ENCODE data around the gene MRPS12.
A peak's percentile ranks its signal among the peaks of the same experiment; 100 is the strongest.

Gene MRPS12

DNA sequence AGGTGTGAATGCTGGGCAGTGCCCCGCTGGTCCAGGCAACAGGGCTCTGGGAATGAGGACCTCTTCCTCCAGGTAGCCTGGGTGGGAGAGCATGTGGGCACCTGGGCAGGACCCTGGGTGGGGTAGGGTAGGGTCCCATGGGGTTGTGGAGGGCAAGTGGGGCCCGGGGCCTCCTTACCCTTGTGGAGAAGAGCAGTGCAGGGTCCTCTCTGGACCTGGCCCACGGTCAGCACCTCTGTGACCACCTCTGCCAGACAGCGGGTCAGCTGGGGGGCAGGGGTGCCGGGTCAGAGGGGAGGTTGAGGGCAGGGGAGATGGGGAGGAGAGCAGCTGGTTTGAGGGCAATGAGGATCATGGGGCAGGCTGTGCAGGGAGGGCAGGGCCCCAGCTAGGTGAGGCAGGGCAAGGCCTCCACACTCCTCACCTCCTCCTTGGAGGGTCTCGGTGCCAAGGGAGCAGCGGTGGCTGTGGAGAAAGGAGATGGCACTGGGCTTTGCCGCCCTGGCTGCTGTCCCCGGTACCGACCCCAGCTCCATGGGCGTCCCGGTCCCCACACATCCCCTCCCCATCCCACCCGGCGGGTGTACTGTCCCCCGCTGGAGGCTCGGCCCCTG, 19.2 kb upstream of the MRPS12 start:
- DNase-seq (ENCODE audit: low spot score), result no peak

DNA sequence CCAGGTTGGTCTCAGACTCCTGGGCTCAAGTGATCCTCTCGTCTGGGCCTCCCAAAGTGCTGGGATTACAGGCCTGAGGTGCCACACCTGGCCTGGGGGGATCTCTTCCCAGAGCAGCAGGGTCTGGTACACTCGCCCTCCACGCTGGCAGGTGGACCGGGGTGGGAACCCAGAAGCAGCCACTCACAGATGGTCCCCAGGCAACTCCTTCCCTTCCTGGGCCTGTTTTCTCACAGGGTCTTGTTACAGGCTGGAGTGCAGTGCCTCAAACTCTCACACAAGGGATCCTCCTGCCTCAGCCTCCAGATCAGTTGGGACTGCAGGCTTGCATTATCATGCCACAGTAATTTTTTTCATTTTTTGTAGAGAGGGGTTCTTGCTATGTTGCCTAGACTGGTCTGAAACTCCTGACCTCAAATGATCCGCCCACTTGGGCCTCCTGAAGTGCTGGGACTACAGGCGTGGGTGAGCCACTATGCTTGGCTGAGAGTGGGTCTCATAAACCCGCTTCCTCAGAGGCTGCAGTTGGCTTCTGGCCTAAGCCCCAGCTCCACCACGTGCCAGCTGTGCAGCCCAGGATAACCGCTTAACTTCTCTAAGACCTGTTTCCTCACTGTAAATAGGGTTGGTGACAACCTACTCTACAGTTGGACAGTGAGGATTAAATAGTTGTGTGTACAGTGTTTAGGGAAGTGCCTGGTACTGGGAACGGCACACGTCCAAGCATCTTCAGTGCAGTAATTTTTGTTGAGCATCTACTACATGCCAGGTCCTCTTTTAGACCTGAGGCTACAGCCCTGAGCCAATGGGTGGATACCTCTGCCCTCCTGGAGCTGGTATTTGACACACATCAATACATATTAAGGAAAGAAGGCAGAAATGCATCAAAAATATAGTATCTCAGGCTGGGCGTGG, 17.9 kb upstream of the MRPS12 start:
- DNase-seq (ENCODE audit: low spot score), result no peak

DNA sequence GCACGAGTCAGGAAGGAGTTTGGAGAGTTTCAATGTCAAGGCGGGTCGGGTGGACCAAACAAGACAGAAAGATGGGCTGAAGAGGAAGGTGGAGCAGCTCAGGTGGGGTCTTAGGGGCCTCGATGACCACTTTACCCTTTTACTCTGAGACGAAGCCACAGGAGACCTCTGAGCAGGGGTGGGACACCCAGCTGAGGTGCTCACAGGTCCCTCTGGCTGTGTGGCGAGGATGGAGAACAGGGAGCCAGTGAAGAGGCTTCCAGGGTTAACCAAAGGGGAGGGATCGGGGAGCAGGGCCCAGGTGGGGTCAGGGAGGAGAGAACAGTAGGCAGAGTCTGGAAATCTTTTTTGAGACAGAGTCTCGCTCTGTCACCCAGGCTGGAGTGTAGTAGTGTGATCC, 16.8 kb upstream of the MRPS12 start:
- DNase-seq (ENCODE audit: low spot score), result no peak

DNA sequence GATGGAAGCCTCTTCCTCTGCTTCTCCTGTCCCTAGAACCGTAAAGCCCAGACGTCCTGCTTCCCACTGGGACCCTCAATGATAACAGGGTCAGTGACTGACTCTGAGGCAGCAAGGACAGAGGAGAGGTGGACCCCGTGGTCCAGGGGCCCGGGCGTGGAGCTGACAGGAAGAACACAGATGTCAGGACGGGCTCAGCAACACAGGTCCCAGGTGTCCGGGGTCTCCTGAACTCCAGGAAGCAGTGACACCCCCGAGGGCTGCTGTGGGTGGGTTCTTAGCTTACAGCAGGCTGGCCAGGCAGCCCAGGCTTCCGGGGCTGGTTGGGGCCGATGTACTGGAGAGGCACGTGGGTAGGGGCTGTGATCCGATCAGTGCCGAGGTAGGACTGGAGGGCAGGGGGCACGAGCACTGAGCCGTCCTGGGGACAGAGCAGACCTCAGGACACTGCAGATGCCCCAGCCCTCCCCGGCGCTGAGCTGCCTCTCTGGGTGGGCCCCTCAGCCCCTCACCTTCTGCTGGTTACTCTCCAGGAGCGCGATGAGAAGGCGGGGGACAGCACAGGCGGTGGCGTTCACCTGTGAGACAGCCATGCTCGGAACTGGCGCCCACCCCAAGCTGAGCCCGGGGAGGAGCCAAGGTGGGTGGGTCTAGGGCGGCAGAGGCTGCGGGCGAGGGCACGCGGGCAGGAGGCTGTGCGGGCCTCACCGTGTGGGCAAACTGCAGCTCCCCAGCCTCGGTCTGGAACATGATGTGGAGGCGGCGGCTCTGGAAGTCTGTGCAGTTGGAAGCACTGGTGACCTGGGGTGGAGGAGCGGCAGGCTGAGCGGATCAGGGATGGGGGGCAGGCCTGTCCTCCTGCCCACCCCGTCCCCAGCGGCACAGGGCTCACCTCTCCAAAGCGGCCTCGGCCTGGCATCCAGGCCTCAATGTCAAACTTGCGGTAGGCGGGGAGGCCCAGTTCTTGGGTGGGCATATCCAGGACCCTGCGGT, 15.1 kb upstream of the MRPS12 start:
- DNase-seq (ENCODE audit: low spot score), result no peak

DNA sequence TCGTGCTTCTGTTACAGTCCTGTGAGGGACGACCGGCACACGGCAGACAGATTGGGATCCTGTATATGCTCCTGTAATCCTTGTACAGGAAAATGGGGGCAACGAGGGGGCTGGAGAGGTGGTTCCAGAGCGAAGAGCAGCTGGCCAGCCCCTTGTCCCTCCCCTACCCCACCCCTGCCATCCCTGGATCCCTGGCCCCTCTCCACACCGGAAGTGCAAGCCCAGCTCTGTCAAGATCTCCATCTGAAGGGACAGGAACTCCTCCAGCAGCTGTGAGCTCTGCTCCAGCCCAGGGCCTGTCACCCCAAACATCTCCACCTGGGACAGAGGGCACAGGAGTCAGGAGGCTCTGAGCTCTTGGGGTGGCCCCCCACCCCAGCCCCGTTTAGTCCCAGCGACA, 13.2 kb upstream of the MRPS12 start:
- no peak for DNase-seq (ENCODE audit: low spot score)

DNA sequence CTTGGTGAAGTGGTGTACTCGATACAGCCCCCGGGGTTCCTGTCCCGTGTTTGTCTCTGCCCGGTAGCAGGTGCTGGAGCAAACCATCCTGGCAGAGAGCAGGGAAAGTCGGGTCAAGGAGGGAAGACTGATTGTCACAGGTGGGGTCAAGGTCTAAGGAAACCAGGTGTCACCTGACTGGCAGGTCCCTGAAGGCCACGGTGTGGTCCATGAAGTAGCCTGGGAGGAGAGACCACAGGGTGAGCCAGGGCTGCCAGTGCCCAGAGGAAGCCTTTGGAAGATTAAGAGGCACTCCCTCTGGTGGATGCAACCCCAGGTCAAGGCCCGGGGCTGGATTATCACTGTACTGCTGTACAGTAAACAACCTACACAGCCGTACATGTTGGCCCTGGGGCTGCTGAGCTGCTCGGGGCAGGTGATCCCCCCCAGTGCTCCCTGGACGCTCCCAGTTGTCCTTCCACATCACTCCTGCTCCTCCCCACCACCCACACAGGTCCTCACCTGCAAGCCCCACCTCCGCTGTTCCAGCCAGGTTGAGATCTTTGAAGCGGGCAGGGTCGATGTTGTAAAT, 12.7 kb upstream of the MRPS12 start:
- DNase-seq (ENCODE audit: low spot score), result no peak

DNA sequence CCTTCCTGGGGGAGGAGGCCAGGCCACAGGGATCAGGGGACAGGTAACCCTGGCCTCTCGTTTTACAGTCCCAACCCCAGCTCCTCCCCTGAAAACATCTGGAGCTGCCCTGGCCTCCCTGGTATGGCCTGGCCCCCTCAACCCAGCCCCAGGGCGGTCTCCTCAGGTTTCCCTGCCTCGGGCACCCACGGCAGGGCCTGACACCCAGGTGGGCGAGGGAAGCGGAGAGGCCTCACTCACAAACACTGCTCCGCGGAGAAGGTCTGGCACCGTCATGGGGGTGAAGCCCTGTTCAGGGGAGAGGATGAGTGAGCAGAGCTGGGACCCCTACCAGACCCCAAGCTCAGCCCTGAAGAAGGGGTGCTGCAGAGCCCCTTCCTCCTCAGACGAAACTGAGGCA, 12.2 kb upstream of the MRPS12 start:
- DNase-seq (ENCODE audit: low spot score), result no peak

DNA sequence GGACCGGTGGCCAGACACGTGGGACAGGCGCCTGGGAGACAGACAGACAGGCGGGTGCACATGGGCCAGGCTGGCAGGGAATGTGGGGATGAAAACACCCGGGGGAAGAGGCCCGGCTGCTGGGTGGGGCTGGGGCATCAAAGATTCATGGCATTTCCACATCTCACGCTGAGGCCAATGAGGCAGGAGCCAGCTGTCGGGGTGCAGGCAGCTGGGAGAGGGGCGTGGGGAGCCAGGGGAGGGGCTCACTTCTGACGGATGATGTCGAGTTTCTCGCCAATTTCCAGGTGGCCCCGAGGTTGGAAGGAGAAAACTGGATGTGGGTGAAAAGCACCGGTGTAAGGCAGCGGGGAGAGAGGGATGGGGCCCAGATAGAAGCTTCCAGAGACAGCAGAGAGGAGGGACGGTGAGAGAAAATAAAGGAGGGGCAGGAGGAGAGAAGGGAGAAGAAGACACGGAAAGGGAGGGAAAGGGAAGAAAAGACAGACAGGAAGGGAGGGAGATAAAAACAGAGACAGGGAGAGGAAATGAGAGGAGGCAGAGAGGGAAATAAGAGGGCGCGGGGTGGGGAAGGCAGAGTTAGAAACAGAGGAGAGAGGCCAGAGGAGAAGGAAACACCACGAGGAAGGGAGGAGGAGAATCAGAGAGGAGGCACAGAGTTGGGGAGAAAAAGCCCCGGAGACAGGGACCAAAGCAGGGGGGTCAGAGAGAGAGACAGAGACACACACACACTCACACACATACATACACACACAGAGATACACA, 10.7 kb upstream of the MRPS12 start:
- DNase-seq (ENCODE audit: low spot score), result no peak

DNA sequence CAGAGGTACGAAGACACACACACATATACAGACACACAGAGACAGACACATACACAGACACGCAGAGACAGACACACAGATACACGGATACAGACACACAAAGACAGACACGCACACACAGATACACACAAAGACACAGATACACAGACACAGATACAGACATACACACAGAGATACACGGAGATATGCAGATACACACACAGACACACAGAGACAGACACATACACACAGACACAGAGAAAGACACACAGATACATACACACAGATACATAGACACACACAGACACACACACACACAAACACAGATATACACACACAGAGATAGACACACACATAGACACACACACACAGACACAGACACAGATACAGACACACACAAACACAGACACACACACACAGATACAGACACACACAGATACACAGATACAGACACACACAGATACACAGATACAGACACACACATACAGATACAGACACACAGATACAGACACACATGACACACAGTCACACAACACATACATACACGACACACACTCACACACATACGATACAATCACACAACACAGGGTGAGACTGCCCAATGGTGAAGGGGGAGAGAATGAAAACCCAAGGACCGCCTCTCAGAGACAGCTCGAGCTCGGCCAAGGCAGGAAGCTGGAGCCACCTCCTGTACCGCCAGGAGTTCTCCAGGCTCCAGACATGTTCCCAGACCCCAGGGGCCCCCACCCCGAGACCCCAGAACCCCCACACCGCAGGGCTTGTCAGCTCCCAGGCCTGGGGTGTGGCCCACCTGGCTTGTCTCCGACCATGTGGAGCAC, 9.9 kb upstream of the MRPS12 start:
- no peak for DNase-seq (ENCODE audit: low spot score)

DNA sequence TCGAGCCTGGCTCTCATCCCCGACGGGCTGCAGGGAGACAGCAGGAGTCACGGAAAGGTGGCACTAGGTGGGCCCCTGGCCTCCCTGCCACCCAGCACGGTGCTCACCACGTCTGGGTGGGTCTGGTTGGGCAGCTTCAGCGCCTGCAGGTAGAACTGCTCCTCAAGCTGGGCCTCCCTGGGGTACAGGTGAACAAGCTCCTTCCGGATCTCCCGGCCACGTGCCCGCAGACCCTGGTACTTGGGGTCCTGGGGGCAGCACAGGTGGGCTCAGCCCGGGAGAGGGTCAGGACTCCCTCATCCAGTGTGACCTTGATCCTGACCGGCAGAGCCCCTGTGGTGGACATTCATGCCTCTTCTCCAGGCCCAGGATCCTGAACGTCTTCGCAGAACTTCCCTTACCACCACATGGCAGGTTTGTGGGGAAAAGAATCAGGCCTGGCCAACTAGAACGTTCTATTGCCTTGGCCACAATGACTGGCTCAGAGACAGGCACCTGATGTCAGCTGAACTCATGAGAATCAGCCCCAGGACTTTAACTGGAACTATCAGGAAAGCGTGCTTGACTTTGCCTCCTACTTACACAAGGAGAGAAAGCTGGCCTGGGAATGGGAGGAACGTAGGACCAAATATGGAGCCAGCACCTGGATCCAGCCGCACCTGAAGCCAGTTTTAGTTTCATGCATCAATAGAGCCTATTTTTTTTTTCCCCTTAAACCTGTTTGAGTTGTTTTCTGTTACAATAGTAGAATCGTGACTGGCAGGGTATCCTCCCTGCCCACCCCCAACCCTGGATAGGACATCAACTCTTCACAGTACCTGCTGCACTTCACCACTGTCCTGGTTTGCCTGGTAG, 9.1 kb upstream of the MRPS12 start:
- DNase-seq (ENCODE audit: low spot score), result no peak

DNA sequence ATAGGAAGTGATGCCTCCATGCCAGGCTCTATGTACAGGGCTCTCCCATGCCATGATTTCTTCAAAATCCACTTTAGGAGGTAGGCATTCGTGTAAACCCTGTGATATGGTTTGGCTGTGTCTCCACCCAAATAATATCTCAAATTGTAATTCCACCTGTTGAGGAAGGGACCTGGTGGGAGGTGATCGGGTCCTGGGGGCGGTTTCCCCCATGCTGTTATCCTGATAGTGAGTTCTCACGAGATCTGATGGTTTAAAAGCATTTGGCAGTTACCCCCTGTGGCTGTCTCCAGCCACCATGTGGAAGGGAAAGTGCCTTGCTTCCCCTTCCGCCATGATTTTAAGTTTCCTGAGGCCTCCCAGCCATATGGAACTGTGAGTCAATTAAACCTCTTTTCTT, 8.3 kb upstream of the MRPS12 start:
- no peak for DNase-seq (ENCODE audit: low spot score)

DNA sequence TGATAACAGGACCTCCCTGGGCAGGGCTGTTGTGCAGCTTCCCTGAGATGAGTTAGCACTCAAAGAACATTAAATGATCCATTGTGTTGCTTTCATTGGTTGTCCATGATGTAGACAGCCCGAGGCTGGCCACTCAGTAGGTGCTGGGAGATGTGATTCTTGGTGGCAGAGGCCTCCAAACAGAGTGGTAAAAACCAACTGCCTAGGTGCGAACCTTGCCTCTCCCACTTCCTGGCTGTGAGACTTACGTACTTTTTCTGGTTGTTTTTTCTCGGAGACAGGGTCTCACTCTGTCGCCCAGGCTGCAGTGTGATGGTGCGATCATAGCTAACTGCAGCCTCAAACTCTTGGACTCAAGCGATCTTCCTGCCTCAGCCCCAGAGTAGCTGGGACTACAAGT, 6.4 kb upstream of the MRPS12 start:
- peak; percentile 56 for DNase-seq (ENCODE audit: low spot score)

DNA sequence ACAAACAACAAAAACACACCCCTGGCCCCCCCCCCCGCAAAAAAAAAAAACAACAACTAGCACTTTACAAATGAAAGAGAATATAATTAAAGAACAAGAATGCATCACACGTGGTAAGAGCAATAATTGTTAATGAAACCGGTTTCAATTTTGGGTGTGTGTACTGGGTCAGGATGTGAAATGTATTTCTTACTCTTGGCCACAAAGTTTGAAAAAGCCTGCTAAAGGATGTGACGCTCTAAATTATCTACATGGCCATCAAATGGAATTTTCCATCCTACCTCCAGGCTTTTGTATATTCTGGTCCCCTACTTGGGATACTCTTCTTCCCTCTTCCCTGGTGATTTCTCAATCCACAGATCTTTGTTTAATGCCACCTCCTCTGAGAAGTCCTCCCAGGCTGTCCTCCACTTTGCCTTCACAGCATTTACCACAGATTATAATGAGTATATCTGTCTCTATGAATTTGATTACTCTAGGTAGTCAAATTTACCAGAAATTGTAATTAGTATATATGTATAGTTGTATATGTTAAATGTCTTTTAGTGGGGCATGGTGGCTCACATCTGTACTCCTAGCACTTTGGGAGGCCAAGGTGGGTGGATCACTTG, 2.2 kb upstream of the MRPS12 start:
- peak; percentile 36 for DNase-seq (ENCODE audit: low spot score)

DNA sequence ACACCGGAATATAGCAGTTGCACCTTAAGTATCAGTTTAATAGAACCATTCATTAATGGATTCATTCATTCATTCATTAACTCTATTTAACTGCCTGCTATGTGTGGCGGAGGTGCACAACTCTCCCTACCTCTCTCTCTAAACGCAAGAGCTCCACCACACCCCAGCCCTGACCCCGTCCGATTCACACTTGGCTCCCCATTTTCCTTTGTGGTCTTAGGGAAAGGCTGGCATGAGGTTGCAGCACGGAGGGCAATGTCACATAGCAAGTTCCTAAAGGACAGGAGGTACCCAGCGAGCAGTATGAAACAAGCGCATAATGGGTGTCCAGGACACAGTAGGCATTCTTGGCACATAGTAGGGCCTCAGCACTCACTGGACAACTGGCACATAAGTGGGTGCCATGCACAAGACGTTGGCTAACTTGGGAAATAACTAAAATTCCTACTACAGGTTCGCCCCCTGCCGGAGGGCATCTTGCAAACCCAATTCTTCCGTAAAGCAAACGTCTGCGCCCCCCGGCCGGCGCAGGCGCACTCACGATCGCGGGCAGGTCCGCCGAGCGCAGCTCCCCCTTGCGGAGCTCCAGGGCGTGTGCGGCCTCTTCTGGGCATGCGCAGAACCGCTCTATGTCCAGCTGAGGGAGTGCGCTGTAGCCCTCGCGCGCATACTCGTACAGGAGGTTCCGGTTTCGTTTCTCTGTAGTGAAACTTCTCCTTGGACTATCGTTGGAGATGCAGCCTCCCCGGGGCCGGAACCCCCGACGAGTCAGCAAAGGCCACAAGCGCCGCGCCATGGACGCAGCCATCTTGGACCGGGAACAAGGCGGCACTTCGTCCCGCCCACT, 592 bp upstream of the MRPS12 start, which contains the start of gene SARS2:
SARS2 (minus strand) TSS at position 835 of the 847 bp plus-strand sequence; CDS start at position 808, 27 bp downstream.
- DNase-seq (ENCODE audit: low spot score), result peak; percentile 93

DNA sequence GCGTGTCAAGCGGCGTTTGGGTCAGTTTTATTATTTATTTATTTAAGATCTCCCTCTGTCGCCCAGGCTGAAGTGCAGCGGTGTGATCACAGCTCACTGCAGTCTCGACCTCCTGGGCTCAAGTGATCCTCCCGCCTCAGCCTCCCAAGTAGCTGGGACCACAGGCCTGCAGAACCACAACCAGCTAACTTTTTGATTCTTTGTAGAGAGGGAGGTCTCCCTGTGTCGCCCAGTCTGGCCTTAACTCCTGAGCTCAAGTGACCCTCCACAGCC, 713 bp downstream of the MRPS12 start:
- no peak for DNase-seq (ENCODE audit: low spot score)

DNA sequence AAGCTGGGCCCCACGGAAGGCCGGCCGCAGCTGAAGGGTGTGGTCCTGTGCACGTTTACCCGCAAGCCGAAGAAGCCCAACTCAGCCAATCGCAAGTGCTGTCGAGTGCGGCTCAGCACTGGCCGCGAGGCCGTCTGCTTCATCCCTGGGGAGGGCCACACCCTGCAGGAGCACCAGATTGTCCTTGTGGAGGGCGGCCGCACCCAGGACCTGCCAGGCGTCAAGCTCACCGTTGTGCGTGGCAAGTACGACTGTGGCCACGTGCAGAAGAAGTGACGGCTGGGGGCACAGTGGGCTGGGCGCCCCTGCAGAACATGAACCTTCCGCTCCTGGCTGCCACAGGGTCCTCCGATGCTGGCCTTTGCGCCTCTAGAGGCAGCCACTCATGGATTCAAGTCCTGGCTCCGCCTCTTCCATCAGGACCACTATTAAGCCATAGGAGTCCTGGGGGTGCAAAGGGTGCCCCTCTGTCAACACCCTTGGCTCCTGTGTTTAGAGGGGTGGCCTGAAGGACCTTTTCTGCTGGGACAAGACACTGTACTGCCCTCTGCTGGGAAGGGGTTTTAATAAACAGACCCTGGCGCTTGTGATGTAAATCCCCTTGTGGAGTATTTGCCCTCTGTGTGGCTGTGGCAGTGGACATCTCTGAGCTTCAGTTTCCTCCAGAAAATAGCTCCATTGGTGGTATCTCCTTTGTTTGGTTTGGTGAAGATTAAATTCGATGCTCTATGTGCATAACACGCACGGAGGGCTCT, 1.9 kb downstream of the MRPS12 start:
- DNase-seq (ENCODE audit: low spot score), result peak; percentile 47

DNA sequence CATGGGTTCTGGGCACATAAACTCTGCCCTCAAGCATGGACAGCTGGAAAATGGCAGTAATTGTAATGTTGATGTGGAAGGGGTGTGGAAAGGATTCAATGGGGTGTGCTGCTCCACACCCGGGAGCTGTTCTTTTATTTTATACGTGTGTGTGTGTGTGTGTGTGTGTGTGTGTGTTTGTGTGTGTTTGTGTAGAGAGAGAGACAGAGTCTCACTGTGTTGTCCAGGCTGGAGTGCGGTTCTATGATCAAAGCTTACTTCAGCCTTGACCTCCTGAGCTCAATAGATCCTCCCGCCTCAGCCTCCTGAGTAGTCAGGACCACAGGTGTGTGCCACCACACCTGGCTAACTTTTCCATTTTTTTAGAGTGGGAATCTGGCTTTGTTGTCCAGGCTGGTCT, 2.8 kb downstream of the MRPS12 start:
- no peak for DNase-seq (ENCODE audit: low spot score)

Measured in CD4-positive, alpha-beta T cell treated with Interleukin-2 at 100 ng/mL for 4 hours (primary cell).